GM18526 (cell line): ENCODE results near the gene PSMD9.

Experiments
- POLR2A ChIP-seq: IDR thresholded peaks from 3 replicates; pipeline ENCODE4 v1.6.1; 2011; ENCODE audit not compliant: insufficient read length; ENCODE audit errors: extremely low read depth

The PSMD9 gene

DNA sequence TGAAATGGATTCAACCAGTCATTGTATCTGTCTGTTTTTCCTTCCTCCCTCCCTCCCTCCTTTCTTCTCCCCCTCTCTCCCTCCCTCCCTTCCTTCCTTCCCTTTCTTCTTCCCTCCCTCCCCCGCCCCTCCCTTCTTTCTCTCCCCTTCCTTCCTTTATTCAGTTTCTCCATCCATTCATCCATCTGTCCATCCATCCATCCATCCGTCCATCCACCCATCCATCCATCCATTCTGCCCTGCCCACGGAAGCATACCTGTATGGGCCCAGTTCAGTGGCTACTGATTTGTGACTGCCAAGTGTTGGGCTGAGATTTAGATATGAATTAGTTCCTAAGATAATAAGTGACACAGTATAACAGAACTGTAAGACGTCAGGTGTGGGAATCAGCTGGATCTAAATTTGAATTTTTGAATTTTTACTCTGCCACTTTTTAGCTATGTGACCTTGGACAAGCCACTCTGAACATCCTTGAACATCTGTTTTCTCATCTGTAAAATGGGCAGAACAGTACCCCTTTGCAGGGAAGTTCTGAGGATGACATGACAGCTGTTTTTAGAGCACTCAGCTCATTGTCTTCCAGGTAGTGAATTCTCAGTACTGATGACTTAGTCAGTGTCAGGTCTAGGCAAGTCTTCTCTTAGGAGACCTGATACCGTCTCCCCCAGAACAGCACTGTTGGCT is 72.7 kb downstream of the PSMD9 start:
- TF ChIP-seq POLR2A = no peak

DNA sequence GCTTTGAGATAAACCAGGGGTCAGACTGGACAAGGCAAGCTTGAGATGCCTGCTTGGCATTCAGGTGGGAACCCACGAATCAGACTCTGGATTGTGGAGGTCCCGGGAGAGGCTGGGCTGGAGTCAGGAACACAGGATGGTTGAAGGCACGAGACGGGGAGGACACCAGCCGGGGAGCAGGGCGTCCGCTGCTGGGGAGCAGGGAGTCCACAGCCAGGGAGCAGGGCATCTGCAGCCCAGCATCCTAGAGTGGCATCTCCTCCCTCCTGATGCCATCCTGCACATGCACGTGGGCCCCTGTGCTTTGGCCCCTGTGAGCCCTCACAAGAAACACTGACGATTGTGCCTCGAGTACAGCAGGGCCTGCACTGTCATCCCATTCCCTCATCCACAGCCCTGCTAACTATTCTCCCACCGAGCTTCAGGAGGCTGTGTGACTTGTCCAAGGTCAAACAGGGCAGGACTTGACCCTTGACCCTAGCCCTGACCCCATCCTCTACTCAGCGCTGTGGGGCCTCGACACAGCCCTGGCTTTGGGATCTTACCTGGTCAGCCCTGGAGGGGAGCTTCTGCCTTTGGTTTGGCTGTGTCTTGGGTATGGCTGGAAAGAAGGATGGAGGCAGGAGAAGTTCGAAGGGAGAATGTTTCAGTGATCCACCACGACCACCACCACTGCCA is 74.9 kb downstream of the PSMD9 start:
- no peak for TF ChIP-seq POLR2A

DNA sequence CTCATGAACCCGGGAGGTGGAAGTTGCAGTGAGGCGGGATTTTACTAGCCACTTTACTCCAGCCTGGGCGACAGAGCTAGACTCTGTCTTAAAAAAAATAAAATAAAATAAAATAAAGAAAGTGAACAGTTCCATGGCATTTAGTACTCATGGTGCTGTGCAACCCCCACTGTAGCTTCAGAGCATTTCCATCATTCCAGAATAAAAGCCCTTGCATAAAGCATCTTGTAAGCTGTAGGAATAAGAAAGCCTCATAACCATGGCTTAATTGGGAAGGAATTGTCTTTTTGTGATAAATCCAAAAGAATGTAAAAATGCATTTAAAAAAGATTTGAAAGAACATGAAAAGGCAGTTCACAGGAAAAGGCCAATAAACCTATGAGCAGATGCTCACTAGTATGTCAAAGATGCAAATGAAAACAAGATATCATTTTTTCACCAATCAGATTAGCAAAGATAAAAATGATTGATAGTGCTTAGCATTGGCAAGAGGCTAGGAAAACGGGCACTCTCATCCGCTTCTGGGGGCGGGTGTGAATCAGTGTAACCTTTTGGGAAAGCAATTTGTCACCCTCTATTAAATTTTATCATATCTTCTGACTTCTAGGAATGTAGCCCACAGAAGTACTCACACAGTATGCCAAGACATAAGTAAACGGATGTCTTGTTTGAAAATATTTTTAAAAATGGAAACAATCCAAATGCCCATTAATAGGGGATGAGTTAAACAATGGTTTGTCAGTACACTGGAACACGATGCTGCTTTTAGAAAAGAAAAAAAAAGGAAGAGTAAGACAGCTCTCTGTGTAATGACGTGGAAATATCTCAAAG is 76.4 kb downstream of the PSMD9 start:
- TF ChIP-seq POLR2A = no peak

DNA sequence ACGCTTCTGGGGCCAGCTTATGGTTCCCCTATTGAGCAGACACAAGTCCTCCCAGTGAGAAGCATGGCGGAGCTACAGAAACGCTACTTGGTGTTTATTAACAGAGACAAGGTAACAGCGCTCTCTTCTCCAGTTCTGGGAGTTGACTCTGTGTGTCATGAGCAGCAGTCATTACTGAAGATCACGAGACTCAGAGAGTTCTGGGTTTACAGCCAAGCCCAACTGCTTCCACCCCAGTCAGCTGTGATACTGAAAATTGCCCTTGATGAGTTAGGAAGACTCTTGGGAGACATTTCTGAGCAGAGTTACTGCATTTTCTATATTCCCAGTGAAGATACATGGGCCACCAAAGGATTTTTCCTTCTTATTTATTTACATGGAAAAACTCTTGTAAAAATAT is 78.4 kb downstream of the PSMD9 start:
- TF ChIP-seq POLR2A = no peak
